ENCODE data around the gene DCHS2. TPM values are rescaled to one million over a fixed set of nuclear protein-coding genes. Genes with fewer than 3 reads are reported as not detected.
A peak's percentile ranks its signal among the peaks of the same experiment; 100 is the strongest.

Gene DCHS2
- total RNA-seq, 2 experiments from 2014 or later = 0.16 to 0.22 TPM

DNA sequence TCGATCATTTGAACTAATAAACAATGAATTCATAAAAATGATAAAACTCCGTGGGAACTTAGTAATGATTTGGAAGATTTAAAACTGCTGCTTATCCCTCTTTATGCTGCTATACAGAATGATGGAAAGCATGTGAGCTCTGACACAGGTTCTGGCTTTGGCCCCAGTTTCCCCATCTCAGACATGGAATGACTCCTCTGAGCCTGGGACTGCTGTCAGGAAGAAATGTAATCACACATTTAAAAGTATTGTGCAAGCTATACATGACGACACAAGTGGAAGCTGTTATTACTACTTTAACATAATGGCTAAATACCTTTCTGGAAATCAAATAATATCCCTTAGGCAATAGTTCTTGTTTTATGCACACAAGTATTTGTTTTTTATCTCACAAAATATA is 161.7 kb downstream of the DCHS2 start:
- Histone ChIP-seq H3K27me3 (ENCODE audit: control insufficient read depth in 1 of 2, insufficient read depth in 2 of 2, low read length in 2 of 2) (peaks cover 4 to 22% of the 10 kb centered on the region in 2 experiments), H3K9me3 (ENCODE audit: control insufficient read depth in 1 of 2, insufficient read depth in 1 of 2, low read length in 2 of 2) (peaks cover 0 to 6% of the 10 kb centered on the region in 2 experiments), H3K4me3 (ENCODE audit: low read length) (no peak overlapping the region), H3K27ac (ENCODE audit: low read depth in 1 of 2, low read length in 2 of 2) (no peak overlapping the region), H3K36me3 (ENCODE audit: insufficient read depth, low read length) (no peaks in the 10 kb centered on the region), H3K4me1 (ENCODE audit: insufficient read depth, low read length) (peaks cover 10% of the 10 kb centered on the region)
- H3K4me3 Mint-ChIP-seq = no peak overlapping the region
- intact Hi-C loops (cut with DNase I, micrococcal nuclease) = loop anchor here (5.0 to 10.0 kb wide), 2 partner anchors 175 to 177 kb away; no protein-coding TSS in a partner anchor
- POLR2A ChIA-PET = no interaction called here
- ATAC-seq (ENCODE audit: poor library complexity) (no peak), DNase-seq (no peak)
- H3K9me3 Mint-ChIP-seq = no peaks in the 10 kb centered on the region
- no peaks in the 10 kb centered on the region for H3K36me3 Mint-ChIP-seq (ENCODE audit: low read depth)
- H3K27ac Mint-ChIP-seq = no peak overlapping the region
- TF ChIP-seq, protein P1, sequence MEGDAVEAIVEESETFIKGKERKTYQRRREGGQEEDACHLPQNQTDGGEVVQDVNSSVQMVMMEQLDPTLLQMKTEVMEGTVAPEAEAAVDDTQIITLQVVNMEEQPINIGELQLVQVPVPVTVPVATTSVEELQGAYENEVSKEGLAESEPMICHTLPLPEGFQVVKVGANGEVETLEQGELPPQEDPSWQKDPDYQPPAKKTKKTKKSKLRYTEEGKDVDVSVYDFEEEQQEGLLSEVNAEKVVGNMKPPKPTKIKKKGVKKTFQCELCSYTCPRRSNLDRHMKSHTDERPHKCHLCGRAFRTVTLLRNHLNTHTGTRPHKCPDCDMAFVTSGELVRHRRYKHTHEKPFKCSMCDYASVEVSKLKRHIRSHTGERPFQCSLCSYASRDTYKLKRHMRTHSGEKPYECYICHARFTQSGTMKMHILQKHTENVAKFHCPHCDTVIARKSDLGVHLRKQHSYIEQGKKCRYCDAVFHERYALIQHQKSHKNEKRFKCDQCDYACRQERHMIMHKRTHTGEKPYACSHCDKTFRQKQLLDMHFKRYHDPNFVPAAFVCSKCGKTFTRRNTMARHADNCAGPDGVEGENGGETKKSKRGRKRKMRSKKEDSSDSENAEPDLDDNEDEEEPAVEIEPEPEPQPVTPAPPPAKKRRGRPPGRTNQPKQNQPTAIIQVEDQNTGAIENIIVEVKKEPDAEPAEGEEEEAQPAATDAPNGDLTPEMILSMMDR (IDR thresholded peaks at IDR 0.05) = no peak
- no peaks in the 10 kb centered on the region for H3K4me1 Mint-ChIP-seq (ENCODE audit: low read depth)
- peaks cover 58% of the 10 kb centered on the region for H3K27me3 Mint-ChIP-seq
- CTCF ChIA-PET = no interaction called here

DNA sequence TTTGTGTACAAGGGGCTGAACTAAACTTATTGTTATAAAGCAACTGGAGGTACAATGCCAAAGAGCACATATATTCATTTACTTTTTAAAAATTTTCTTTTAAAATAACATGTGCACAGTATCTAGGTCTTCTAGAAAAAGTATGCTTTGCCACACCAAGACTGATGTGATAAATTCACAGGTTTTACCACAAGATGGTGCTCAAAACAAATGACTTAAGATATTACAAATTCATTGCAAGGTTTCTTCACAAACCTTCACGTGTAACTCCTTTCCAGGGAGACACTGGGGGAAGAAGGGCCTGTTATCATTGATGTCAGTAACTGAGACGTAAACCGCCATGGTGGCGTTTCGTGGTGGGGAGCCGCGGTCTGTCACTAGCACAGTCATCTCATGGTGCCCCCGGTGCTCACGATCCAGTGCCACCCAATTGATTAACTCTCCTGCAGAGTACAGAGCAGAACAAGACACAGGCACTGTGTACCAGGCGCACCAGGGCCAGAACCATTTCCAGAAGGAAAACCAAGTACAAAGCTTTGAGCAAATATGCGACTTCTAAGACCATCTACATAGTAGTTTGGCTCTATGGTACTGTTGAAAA is 162.2 kb downstream of the DCHS2 start:
- Histone ChIP-seq H3K36me3 (ENCODE audit: insufficient read depth, low read length) (no peaks in the 10 kb centered on the region), H3K9me3 (ENCODE audit: control insufficient read depth in 1 of 2, insufficient read depth in 1 of 2, low read length in 2 of 2) (peaks cover 0 to 6% of the 10 kb centered on the region in 2 experiments), H3K27ac (ENCODE audit: low read depth in 1 of 2, low read length in 2 of 2) (no peak overlapping the region), H3K27me3 (ENCODE audit: control insufficient read depth in 1 of 2, insufficient read depth in 2 of 2, low read length in 2 of 2) (peaks cover 4 to 22% of the 10 kb centered on the region in 2 experiments), H3K4me3 (ENCODE audit: low read length) (no peak overlapping the region), H3K4me1 (ENCODE audit: insufficient read depth, low read length) (peaks cover 10% of the 10 kb centered on the region)
- POLR2A ChIA-PET = no interaction called here
- Mint-ChIP-seq H3K36me3 (ENCODE audit: low read depth) (no peaks in the 10 kb centered on the region), H3K9me3 (no peaks in the 10 kb centered on the region), H3K4me3 (no peak overlapping the region), H3K27ac (no peak overlapping the region), H3K27me3 (peaks cover 60% of the 10 kb centered on the region), H3K4me1 (ENCODE audit: low read depth) (no peaks in the 10 kb centered on the region)
- TF ChIP-seq, protein P1 (IDR thresholded peaks at IDR 0.05) = no peak
- ATAC-seq (ENCODE audit: poor library complexity) (no peak), DNase-seq (peak in 2 of 14 experiments; percentile 12 to 13)
- intact Hi-C loops (cut with DNase I, micrococcal nuclease) = no loop called here
- CTCF ChIA-PET = no interaction called here

DNA sequence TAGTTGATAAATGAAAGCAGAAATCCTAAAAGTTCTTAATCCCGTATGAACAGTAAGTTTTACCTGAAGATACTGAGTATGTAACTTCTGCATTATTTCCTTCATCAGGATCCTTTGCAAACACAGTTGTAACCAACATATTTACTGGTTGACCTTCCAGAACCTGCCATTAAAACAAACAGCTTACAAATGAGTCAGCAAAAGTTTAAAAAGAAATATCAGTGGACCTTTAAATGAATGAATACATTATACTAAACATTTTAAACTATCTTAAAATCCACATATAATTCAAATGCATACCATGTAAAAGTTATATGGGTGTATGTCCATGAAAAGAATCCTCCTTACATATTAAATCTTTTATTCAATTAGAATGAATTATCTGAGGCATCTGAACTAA is 163.6 kb downstream of the DCHS2 start:
- intact Hi-C loops (cut with DNase I, micrococcal nuclease) = no loop called here
- H3K27me3 Mint-ChIP-seq = peaks cover 73% of the 10 kb centered on the region
- H3K4me1 Mint-ChIP-seq (ENCODE audit: low read depth) = no peaks in the 10 kb centered on the region
- H3K9me3 Mint-ChIP-seq = no peaks in the 10 kb centered on the region
- peaks cover 4 to 22% of the 10 kb centered on the region in 2 experiments for H3K27me3 ChIP-seq (ENCODE audit: control insufficient read depth in 1 of 2, insufficient read depth in 2 of 2, low read length in 2 of 2)
- ATAC-seq (ENCODE audit: poor library complexity) = no peak
- TF ChIP-seq, protein P1 (IDR thresholded peaks at IDR 0.05) = no peak
- DNase-seq = no peak
- no peak overlapping the region for H3K27ac ChIP-seq (ENCODE audit: low read depth in 1 of 2, low read length in 2 of 2)
- POLR2A ChIA-PET = no interaction called here
- CTCF ChIA-PET = no interaction called here
- peaks cover 0 to 4% of the 10 kb centered on the region in 2 experiments for H3K9me3 ChIP-seq (ENCODE audit: control insufficient read depth in 1 of 2, insufficient read depth in 1 of 2, low read length in 2 of 2)
- H3K4me3 ChIP-seq (ENCODE audit: low read length) = no peak overlapping the region
- H3K36me3 ChIP-seq (ENCODE audit: insufficient read depth, low read length) = no peaks in the 10 kb centered on the region
- no peak overlapping the region for H3K4me3 Mint-ChIP-seq
- no peak overlapping the region for H3K27ac Mint-ChIP-seq
- H3K36me3 Mint-ChIP-seq (ENCODE audit: low read depth) = no peaks in the 10 kb centered on the region
- H3K4me1 ChIP-seq (ENCODE audit: insufficient read depth, low read length) = peaks cover 6% of the 10 kb centered on the region
